ENCODE data around the gene GRB10. TPM values are rescaled to one million over a fixed set of nuclear protein-coding genes. Genes with fewer than 3 reads are reported as not detected.
A peak's percentile ranks its signal among the peaks of the same experiment; 100 is the strongest.
"Not testable (repeated sequence)": the region's sequence is repeated elsewhere in the genome, so short reads cannot be mapped to it uniquely, and the experiment has no call there.

GRB10 gene
- total RNA-seq, 1 donor = 65.2 TPM

GRCh38 chr7:50751146-50751545, 31.6 kb downstream of the GRB10 start:
- DNase-seq (ENCODE audit: low read depth in 2 of 3, low spot score in 2 of 3) = no peak

- DNase-seq (ENCODE audit: low read depth in 2 of 3, low spot score in 2 of 3) = no peak
These were observed 32.8 kb downstream of the GRB10 start for GRCh38 chr7:50749896-50750295.

GRCh38 chr7:50748472-50748871, 34.2 kb downstream of the GRB10 start:
- no peak for DNase-seq (ENCODE audit: low read depth in 2 of 3, low spot score in 2 of 3)

- DNase-seq (ENCODE audit: low read depth in 2 of 3, low spot score in 2 of 3) = no peak
These were observed 36.9 kb downstream of the GRB10 start for GRCh38 chr7:50745835-50746234.

- DNase-seq (ENCODE audit: low read depth in 2 of 3, low spot score in 2 of 3) = no peak
These were observed 37.4 kb downstream of the GRB10 start for GRCh38 chr7:50745336-50745735.

GRCh38 chr7:50743893-50744292, 38.8 kb downstream of the GRB10 start:
- no peak for DNase-seq (ENCODE audit: low read depth in 2 of 3, low spot score in 2 of 3)

- DNase-seq (ENCODE audit: low read depth in 2 of 3, low spot score in 2 of 3) = no peak
These were observed 39.7 kb downstream of the GRB10 start for GRCh38 chr7:50743016-50743415.

- no peak for DNase-seq (ENCODE audit: low read depth in 2 of 3, low spot score in 2 of 3)
These were observed 40.3 kb downstream of the GRB10 start for GRCh38 chr7:50742401-50742800.

GRCh38 chr7:50739744-50740435, 42.8 kb downstream of the GRB10 start:
- DNase-seq (ENCODE audit: low read depth in 2 of 3, low spot score in 2 of 3) = peak; percentile 49 to 82 (median 70)

- DNase-seq (ENCODE audit: low read depth in 2 of 3, low spot score in 2 of 3) = no peak
These were observed 43.8 kb downstream of the GRB10 start for GRCh38 chr7:50738932-50739331.

- not testable (repeated sequence) for DNase-seq (ENCODE audit: low read depth in 2 of 3, low spot score in 2 of 3)
These were observed 46.9 kb downstream of the GRB10 start for GRCh38 chr7:50735836-50736235.

- no peak for DNase-seq (ENCODE audit: low read depth in 2 of 3, low spot score in 2 of 3)
These were observed 47.4 kb downstream of the GRB10 start for GRCh38 chr7:50735333-50735732.

- no peak for DNase-seq (ENCODE audit: low read depth in 2 of 3, low spot score in 2 of 3)
These were observed 48.5 kb downstream of the GRB10 start for GRCh38 chr7:50734246-50734645.

- DNase-seq (ENCODE audit: low read depth in 2 of 3, low spot score in 2 of 3) = no peak
These were observed 49.1 kb downstream of the GRB10 start for GRCh38 chr7:50733552-50733951.

- DNase-seq (ENCODE audit: low read depth in 2 of 3, low spot score in 2 of 3) = no peak
These were observed 50.8 kb downstream of the GRB10 start for GRCh38 chr7:50731703-50732582.

- no peak for DNase-seq (ENCODE audit: low read depth in 2 of 3, low spot score in 2 of 3)
These were observed 52.0 kb downstream of the GRB10 start for GRCh38 chr7:50730446-50731400.

GRCh38 chr7:50729962-50730361, 52.7 kb downstream of the GRB10 start:
- DNase-seq (ENCODE audit: low read depth in 2 of 3, low spot score in 2 of 3) = no peak

- no peak for DNase-seq (ENCODE audit: low read depth in 2 of 3, low spot score in 2 of 3)
These were observed 54.5 kb downstream of the GRB10 start for GRCh38 chr7:50728184-50728583.

- DNase-seq (ENCODE audit: low read depth in 2 of 3, low spot score in 2 of 3) = no peak
These were observed 55.0 kb downstream of the GRB10 start for GRCh38 chr7:50727711-50728110.

- DNase-seq (ENCODE audit: low read depth in 2 of 3, low spot score in 2 of 3) = peak in 1 of 3 donors; percentile 17
These were observed 55.6 kb downstream of the GRB10 start for GRCh38 chr7:50727072-50727471.

- no peak for DNase-seq (ENCODE audit: low read depth in 2 of 3, low spot score in 2 of 3)
These were observed 56.9 kb downstream of the GRB10 start for GRCh38 chr7:50725774-50726173.

Measured in hematopoietic multipotent progenitor cell (in vitro differentiated cells).